Ovary (tissue), 3 donors: Measurements from ENCODE around the gene GLYATL1B.
"Not testable (repeated sequence)": the region's sequence is repeated elsewhere in the genome, so short reads cannot be mapped to it uniquely, and the experiment has no call there.

Source experiments
- CTCF ChIP-seq, 3 donors: fragments of 450-650 bp in 2 of 3; fragments of 200-600 bp in 1 of 3; IDR thresholded peaks; one replicate each; pipeline versions ENCODE4 v1.5.1 to v1.8.0; 2016 to 2022; ENCODE audit warnings: antibody characterized with exemption in 3 of 3, mild to moderate bottlenecking in 1 of 3
- EP300 ChIP-seq: sonication (generic); formaldehyde crosslinking; IDR thresholded peaks from one replicate; pipeline ENCODE4 v1.6.1; 2017; ENCODE audit warnings: antibody characterized with exemption
- POLR2A ChIP-seq: fragments of 450-650 bp; IDR thresholded peaks from one replicate; pipeline ENCODE4 v1.6.1; 2017; ENCODE audit warnings: antibody characterized with exemption, mild to moderate bottlenecking, moderate library complexity
- donor health status: DM: no; HTN: no; CAD: no.

- TF ChIP-seq CTCF (IDR thresholded peaks at IDR 0.05); POLR2A; EP300: not testable (repeated sequence)
These were observed 50.4 kb downstream of the GLYATL1B start for GRCh38 chr11:59136551-59136950.
